ENCODE data around the gene HSPBAP1. TPM values are rescaled to one million over a fixed set of nuclear protein-coding genes. Genes with fewer than 3 reads are reported as not detected.

The HSPBAP1 gene
- total and polyA plus RNA-seq, 2 of the 4 experiments (the other 2 are of a cell fraction) = 2.6 to 4.8 TPM

DNA sequence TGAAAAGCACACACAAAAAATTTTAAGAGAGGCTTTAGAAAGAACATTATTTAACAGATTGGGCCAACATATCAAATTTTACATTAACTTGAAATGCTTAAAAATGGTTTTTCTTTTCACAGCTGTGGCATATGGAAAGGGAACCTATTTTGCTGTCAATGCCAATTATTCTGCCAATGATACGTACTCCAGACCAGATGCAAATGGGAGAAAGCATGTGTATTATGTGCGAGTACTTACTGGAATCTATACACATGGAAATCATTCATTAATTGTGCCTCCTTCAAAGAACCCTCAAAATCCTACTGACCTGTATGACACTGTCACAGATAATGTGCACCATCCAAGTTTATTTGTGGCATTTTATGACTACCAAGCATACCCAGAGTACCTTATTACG lies 65.4 kb downstream of the HSPBAP1 start:
- WGBS, 2 experiments (ENCODE audit: extremely low coverage in 2 of 2, insufficient read length in 1 of 2) = no CpG with 5 or more reads among the region's 3 CpGs
- no peak overlapping the region for H4K8ac ChIP-seq (ENCODE audit: low read depth in 2 of 2, low read length in 2 of 2)
- no peak overlapping the region for H3K27ac ChIP-seq (ENCODE audit: insufficient read depth, low read length)
- H3K36me3 ChIP-seq (ENCODE audit: control insufficient read depth, insufficient read depth, low read length) = no peaks in the 10 kb centered on the region
- H3K14ac ChIP-seq (replicated peaks; ENCODE audit: low read depth, low read length) = no peak overlapping the region
- H2BK20ac ChIP-seq (ENCODE audit: low read depth, low read length) = no peak overlapping the region
- no peak overlapping the region for H4K5ac ChIP-seq (ENCODE audit: low read depth, low read length)
- no peak overlapping the region for H3K18ac ChIP-seq (ENCODE audit: low read depth, low read length)
- in situ Hi-C loops (cut with MboI; ENCODE audit: low sequenced_read_pairs) = no loop called here
- H2BK120ac ChIP-seq (ENCODE audit: low read depth, low read length) = no peak overlapping the region
- no peak overlapping the region for H3K9ac ChIP-seq (ENCODE audit: low read depth, low read length)
- no TSS peak for BruUV-seq (replicated peaks)
- H3K27me3 ChIP-seq (ENCODE audit: control insufficient read depth, insufficient read depth, low read length) = no peaks in the 10 kb centered on the region
- H3K79me1 ChIP-seq (ENCODE audit: low read depth in 1 of 2, low read length in 2 of 2) = no peaks in the 10 kb centered on the region
- CTCF ChIA-PET = no interaction called here
- dilution Hi-C loops (cut with HindIII; ENCODE audit: low sequenced_read_pairs, unreplicated experiment) = no loop called here
- no peaks in the 10 kb centered on the region for H3K9me3 ChIP-seq (ENCODE audit: control insufficient read depth, insufficient read depth, low read length)
- no peak overlapping the region for H2AK9ac ChIP-seq (replicated peaks; ENCODE audit: low read depth, low read length, poor library complexity)
- H3K9me1 ChIP-seq (ENCODE audit: insufficient read depth, low read length) = no peaks in the 10 kb centered on the region; the same call in 1 of the 2 replicates
- H2BK15ac ChIP-seq (ENCODE audit: low read depth, low read length) = no peak overlapping the region
- ATAC-seq (ENCODE audit: low read depth) = no peak
- POLR2A ChIA-PET (ENCODE audit: unreplicated experiment) = no interaction called here
- no peaks in the 10 kb centered on the region for H3K4me1 ChIP-seq (ENCODE audit: control insufficient read depth, insufficient read depth, low read length)
- no peak overlapping the region for H3K56ac ChIP-seq (ENCODE audit: extremely low read depth, insufficient read depth, low read length)
- H3K4me2 ChIP-seq (ENCODE audit: low read depth, low read length) = no peak overlapping the region
- H2BK5ac ChIP-seq (ENCODE audit: low read depth, low read length, poor library complexity, severe bottlenecking) = no peak overlapping the region
- H3K4me3 ChIP-seq (ENCODE audit: insufficient read depth, low read depth, low read length) = no peak overlapping the region
- TF ChIP-seq POLR2A (IDR thresholded peaks at IDR 0.05; ENCODE audit: low read depth, low read length) (no peak), MAFK (IDR thresholded peaks at IDR 0.05; ENCODE audit: low read depth, low read length) (no peak), MXI1 (IDR thresholded peaks at IDR 0.05; ENCODE audit: borderline replicate concordance, low read depth, low read length) (no peak), BHLHE40 (IDR thresholded peaks at IDR 0.05; ENCODE audit: low read depth, low read length) (no peak), FOS (IDR thresholded peaks at IDR 0.05; ENCODE audit: low read depth, low read length) (no peak), NFE2L2 (IDR thresholded peaks at IDR 0.05; ENCODE audit: low read depth, low read length) (no peak), RCOR1 (IDR thresholded peaks at IDR 0.05; ENCODE audit: insufficient replicate concordance, low read length) (no peak), MAZ (IDR thresholded peaks at IDR 0.05; ENCODE audit: borderline replicate concordance, low read depth, low read length) (no peak), CEBPB (IDR thresholded peaks at IDR 0.05; ENCODE audit: low read depth, low read length) (no peak), SMC3 (IDR thresholded peaks at IDR 0.05; ENCODE audit: low read depth, low read length) (no peak), CHD1 (IDR thresholded peaks at IDR 0.05; ENCODE audit: low read depth, low read length) (no peak), RFX5 (IDR thresholded peaks at IDR 0.05; ENCODE audit: low read depth, low read length) (no peak), RAD21 (IDR thresholded peaks at IDR 0.05; ENCODE audit: low read length) (no peak)
- TF ChIP-seq, protein P1, sequence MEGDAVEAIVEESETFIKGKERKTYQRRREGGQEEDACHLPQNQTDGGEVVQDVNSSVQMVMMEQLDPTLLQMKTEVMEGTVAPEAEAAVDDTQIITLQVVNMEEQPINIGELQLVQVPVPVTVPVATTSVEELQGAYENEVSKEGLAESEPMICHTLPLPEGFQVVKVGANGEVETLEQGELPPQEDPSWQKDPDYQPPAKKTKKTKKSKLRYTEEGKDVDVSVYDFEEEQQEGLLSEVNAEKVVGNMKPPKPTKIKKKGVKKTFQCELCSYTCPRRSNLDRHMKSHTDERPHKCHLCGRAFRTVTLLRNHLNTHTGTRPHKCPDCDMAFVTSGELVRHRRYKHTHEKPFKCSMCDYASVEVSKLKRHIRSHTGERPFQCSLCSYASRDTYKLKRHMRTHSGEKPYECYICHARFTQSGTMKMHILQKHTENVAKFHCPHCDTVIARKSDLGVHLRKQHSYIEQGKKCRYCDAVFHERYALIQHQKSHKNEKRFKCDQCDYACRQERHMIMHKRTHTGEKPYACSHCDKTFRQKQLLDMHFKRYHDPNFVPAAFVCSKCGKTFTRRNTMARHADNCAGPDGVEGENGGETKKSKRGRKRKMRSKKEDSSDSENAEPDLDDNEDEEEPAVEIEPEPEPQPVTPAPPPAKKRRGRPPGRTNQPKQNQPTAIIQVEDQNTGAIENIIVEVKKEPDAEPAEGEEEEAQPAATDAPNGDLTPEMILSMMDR (conservative IDR thresholded peaks at IDR 0.05; ENCODE audit: low read depth, low read length) = no peak
- TF ChIP-seq, protein P2, sequence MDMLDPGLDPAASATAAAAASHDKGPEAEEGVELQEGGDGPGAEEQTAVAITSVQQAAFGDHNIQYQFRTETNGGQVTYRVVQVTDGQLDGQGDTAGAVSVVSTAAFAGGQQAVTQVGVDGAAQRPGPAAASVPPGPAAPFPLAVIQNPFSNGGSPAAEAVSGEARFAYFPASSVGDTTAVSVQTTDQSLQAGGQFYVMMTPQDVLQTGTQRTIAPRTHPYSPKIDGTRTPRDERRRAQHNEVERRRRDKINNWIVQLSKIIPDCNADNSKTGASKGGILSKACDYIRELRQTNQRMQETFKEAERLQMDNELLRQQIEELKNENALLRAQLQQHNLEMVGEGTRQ (IDR thresholded peaks at IDR 0.05; ENCODE audit: low read depth, low read length) = no peak
- TF ChIP-seq, protein P3, sequence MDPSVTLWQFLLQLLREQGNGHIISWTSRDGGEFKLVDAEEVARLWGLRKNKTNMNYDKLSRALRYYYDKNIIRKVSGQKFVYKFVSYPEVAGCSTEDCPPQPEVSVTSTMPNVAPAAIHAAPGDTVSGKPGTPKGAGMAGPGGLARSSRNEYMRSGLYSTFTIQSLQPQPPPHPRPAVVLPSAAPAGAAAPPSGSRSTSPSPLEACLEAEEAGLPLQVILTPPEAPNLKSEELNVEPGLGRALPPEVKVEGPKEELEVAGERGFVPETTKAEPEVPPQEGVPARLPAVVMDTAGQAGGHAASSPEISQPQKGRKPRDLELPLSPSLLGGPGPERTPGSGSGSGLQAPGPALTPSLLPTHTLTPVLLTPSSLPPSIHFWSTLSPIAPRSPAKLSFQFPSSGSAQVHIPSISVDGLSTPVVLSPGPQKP (IDR thresholded peaks at IDR 0.05; ENCODE audit: borderline replicate concordance, low read depth, low read length) = no peak
- H3K23ac ChIP-seq (ENCODE audit: low read depth, low read length) = no peak overlapping the region
- no peak overlapping the region for H2AFZ ChIP-seq (replicated peaks; ENCODE audit: low read length, poor library complexity)
- H3K4ac ChIP-seq (ENCODE audit: low read depth, low read length) = no peak overlapping the region
- no peaks in the 10 kb centered on the region for H4K20me1 ChIP-seq (ENCODE audit: insufficient read depth, low read length)
- H4K91ac ChIP-seq (ENCODE audit: insufficient read depth, low read depth, low read length) = no peak overlapping the region
- H2AK5ac ChIP-seq (ENCODE audit: low read depth, low read length) = no peak overlapping the region
- DNase-seq = no peak
- intact Hi-C loops (cut with micrococcal nuclease) = no loop called here
